ENCODE results near the gene CSRP1.
"Not testable (repeated sequence)": the region's sequence is repeated elsewhere in the genome, so short reads cannot be mapped to it uniquely, and the experiment has no call there.

CSRP1 gene

GRCh38 chr1:201475915-201476669, 30.8 kb downstream of the CSRP1 start:
- DNase-seq = no peak

DNA sequence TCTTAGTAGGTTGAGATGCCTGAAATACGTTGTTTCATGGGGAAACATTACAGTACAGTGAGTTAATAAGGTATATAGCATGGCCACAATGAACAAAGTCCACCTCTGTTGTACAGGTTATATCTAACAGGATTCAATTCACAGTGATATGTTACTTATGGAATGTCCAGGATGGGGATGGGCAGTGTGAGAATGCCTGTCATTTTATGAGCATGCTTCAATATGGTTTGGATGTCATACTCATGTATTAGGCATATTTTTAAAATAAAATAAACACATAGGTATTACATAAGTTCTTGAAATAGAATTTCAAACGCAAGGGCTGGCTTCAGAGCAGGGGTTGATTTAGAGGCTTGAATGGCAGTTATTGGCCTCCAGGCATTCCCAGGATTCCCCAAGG, 31.8 kb downstream of the CSRP1 start:
- no peak for DNase-seq

GRCh38 chr1:201473296-201473695, 33.6 kb downstream of the CSRP1 start:
- DNase-seq = no peak

DNA sequence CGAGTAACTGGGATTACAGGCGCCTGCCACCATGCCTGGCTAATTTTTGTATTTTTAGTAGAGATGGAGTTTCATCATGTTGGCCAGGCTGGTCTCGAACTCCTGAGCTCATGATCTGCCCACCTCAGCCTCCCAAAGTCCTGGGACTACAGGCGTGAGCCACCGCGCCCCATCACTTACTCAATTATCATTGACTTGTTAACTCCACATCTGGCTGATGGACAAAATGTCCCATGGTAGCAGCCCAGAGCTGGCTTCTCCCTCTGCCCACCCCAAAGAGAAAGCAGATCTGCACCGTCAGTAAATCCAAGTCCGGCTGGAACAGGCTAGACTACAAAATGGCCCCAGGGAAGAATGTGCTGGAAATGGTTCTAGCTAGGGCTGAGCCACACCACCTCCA, 34.6 kb downstream of the CSRP1 start:
- DNase-seq = not testable (repeated sequence)

GRCh38 chr1:201471772-201472171, 35.2 kb downstream of the CSRP1 start:
- DNase-seq = no peak

GRCh38 chr1:201470581-201470980, 36.3 kb downstream of the CSRP1 start:
- DNase-seq = no peak

- no peak for DNase-seq
Observed at GRCh38 chr1:201469645-201470074, 37.3 kb downstream of the CSRP1 start.

- peak; percentile 27 for DNase-seq
Observed at GRCh38 chr1:201468844-201469644, 37.9 kb downstream of the CSRP1 start, which contains the start of gene PHLDA3. TSS of gene PHLDA3 (minus strand) at chr1:201469188. CDS start at chr1:201468786, 402 bp downstream.

- no peak for DNase-seq
Observed at GRCh38 chr1:201468501-201468843, 38.5 kb downstream of the CSRP1 start.

GRCh38 chr1:201466492-201466891, 40.4 kb downstream of the CSRP1 start:
- no peak for DNase-seq

GRCh38 chr1:201465698-201466290, 41.1 kb downstream of the CSRP1 start:
- DNase-seq = no peak

DNA sequence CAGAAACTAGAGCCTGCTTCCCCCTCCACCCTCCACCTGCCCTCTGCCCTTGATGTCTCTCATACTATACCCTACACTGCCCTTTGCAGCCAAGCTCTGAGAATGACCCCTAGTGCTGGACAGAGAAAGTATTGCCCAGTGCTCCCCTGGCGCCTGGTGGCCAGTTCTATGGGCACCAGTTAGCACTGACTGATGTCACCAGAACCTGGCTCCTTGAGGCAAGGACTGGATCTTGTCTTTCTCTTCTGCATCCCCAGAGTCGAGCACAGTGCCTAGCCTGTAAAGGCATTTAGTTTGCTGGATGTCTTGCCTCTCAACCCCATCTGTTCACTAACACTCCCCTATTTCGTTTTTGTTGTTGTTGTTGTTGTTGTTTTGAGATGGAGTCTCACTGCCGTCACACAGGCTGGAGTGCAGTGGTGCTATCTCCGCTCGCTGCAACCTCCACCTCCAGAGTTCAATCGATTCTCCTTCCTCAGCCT, 43.8 kb downstream of the CSRP1 start:
- DNase-seq = no peak

DNA sequence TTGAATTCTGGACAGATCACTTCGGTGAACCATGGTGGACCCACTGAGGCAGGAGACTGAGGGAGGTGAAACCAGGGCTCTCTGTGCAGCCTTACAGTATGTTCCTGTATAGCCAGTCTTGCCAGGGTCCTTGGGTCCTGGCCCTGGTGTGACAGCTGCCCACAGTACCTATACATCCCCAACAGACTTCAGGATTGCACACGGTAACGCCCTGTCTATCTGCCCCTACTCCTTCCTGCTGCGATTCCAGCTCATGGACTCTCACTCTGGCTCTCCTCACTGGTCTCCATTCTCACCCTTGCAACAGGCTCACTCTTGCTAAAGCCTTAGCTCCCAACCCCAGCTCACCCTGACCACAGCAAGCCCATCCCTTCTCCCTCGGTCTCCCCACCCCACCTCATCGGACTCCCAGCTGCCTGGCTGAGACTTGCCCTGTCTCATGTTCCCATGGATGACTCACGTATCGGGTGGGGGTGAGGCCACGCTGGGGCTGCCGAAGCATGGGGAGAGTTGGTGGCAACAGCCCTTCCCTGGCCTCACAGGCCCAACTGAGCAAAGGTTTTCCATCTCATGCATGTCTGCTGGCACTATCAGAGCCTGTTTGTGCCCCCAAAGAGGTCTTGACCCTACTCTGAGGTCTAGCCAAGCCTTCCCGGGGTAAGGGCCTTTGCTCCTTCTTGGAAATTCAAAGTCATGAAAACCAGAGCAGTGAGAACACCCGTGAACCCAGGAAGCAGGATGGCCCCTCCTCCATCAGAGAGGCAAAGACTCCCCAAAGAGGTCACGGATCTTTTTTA, 45.1 kb downstream of the CSRP1 start:
- no peak for DNase-seq

DNA sequence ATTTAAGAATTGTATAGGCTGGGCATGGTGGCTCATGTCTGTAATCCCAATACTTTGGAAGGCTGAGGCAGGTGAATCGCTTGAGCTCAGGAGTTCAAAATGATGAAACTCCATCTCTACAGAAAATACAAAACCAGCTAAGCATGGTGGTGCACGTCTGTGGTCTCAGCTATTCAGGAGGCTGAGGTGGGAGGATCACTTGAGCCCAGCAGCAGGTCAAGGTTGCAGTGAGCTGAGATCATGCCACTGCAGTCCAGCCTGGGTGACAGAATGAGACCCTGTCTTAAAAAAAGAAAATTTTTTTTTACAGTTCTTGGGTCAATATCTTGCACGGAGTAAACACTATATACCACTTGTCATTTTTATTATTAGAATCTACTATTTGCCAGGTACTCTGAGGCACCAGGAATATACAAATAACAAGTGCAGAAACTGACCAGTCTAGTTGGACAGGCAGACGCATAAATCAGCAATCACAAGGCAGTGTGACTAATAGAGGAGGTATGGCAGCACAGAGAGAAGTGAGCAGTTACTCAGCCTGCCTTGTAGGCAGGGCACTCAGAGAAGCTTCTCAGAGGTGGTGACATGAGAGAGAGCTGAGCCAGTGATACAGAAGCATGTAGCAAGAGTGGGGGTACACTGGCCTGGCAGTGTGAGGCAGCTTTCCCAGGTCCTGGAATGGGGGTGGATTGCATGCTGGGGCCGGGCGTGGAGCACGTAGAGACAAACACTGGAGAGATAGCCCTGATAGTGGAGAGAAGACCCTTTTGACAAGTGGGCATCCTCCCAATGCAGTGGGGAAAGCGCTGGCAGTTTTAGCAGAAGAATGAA, 45.9 kb downstream of the CSRP1 start:
- no peak for DNase-seq

- no peak for DNase-seq
Observed at GRCh38 chr1:201459775-201460174, 47.1 kb downstream of the CSRP1 start.

- no peak for DNase-seq
Observed at GRCh38 chr1:201459052-201459451, 47.9 kb downstream of the CSRP1 start.

GRCh38 chr1:201457508-201457960, 49.4 kb downstream of the CSRP1 start:
- DNase-seq = no peak

GRCh38 chr1:201456499-201457309, 50.2 kb downstream of the CSRP1 start:
- no peak for DNase-seq

GRCh38 chr1:201455098-201455497, 51.8 kb downstream of the CSRP1 start:
- DNase-seq = no peak

GRCh38 chr1:201454608-201455007, 52.3 kb downstream of the CSRP1 start:
- no peak for DNase-seq

DNA sequence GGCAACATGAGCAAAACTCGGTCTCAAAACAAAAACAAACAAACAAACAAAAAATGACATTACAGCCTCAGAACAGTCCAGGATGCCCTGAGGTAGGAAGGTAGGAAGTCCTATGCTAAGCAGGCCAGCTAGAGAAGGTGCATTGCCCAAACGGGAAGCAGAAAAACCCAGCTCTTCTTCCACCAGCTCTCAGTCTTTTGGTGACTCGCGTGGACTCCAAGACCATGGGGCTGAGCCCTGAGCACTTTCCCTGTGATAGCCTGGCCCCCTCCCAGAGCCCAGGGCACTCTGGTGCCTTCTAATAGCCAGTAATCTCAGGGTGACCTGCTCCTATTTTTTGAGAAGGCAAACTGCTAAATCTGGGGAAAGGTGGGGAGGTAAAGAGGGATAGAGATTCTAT, 54.1 kb downstream of the CSRP1 start:
- no peak for DNase-seq
